ENCODE measurements around the gene VASN. TPM values are rescaled to one million over a fixed set of nuclear protein-coding genes. Genes with fewer than 3 reads are reported as not detected.

The VASN gene
- total and polyA plus RNA-seq, 9 of the 15 experiments (the other 6 are each of a cell fraction or from before 2014, with no cell fraction given), result 0.01 to 2.5 (median 0.41) TPM; not detected in 1

DNA sequence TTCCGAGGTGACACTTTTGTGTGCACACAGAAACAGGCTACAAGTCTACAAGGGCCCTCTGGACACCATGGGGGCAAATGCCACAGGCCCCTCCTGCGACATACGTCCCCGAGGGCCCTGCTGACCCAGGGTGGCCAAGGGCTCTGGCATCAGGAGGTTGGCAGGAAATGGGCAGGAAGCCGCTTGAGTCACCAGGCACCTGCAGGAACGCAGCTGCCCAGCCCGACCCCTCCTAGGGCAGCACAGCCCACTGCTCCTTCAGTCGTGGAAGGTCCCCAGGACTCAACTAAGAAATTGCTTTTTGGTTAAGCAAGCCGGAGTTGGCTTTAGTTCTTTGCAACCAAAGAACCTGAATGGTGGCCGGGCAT lies 36.7 kb downstream of the VASN start:
- ChIA-PET CTCF (ENCODE audit: low intra/inter-chr PET ratio) (no interaction called here), POLR2A (interaction anchor here (0.7 to 0.8 kb wide), 2 partner anchors 397 to 664 kb away, joined by 3 read pairs; no protein-coding TSS in a partner anchor)
- Histone ChIP-seq H3K36me3 (ENCODE audit: control insufficient read depth, insufficient read depth, low read length) (peaks cover 89% of the 10 kb centered on the region; the same call in 2 of the 3 replicates), H4K20me1 (replicated peaks; ENCODE audit: control insufficient read depth, insufficient read depth, low read length) (peaks cover 32% of the 10 kb centered on the region), H3K27me3 (ENCODE audit: control insufficient read depth in 2 of 2, insufficient read depth in 2 of 2, low read length in 2 of 2) (no peaks in the 10 kb centered on the region), H3K27ac (ENCODE audit: extremely low read depth, low read depth, low read length) (no peak overlapping the region), H3K79me2 (ENCODE audit: control insufficient read depth, insufficient read depth, low read length) (peaks cover 11% of the 10 kb centered on the region), H3K9me1 (ENCODE audit: control insufficient read depth, insufficient read depth, low read length) (no peaks in the 10 kb centered on the region), H3K4me2 (ENCODE audit: insufficient read depth, low read length) (no peak overlapping the region), H2AFZ (ENCODE audit: low read depth, low read length) (no peak overlapping the region), H3K9ac (ENCODE audit: insufficient read depth in 1 of 2, low read depth in 2 of 2, low read length in 2 of 2) (no peak overlapping the region), H3K4me3 (no peak overlapping the region), H3K4me1 (replicated peaks in 1 of 2; ENCODE audit: control insufficient read depth in 2 of 2, insufficient read depth in 2 of 2, low read length in 2 of 2) (peaks cover 0 to 23% of the 10 kb centered on the region in 2 experiments; a peak in 1 of 5 replicates), H3K9me3 (replicated peaks; ENCODE audit: control insufficient read depth, insufficient read depth, low read depth, low read length) (no peaks in the 10 kb centered on the region)
- 88% methylated on average over 7 of the region's 10 CpGs for WGBS (ENCODE audit: insufficient coverage, low coverage, missing lambda C conversion rate)
- intact Hi-C loops (cut with micrococcal nuclease), result loop anchor here (10.0 kb wide), 2 partner anchors 204 to 424 kb away; no protein-coding TSS in a partner anchor
- in situ Hi-C loops (cut with MboI), result no loop called here
- TF ChIP-seq ZNF589 (CRISPR knock-in tag; IDR thresholded peaks at IDR 0.05; ENCODE audit: low read depth), result no peak
- no peak for TF ChIP-seq ADNP (tag; IDR thresholded peaks at IDR 0.05)
- TF ChIP-seq FOXM1 (IDR thresholded peaks at IDR 0.05; ENCODE audit: low read depth), result no peak
- no peak for TF ChIP-seq FOXM1 (CRISPR knock-in tag; IDR thresholded peaks at IDR 0.05; ENCODE audit: low read depth)
- TF ChIP-seq, protein P1, sequence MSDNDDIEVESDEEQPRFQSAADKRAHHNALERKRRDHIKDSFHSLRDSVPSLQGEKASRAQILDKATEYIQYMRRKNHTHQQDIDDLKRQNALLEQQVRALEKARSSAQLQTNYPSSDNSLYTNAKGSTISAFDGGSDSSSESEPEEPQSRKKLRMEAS (CRISPR knock-in tag; IDR thresholded peaks at IDR 0.05), result no peak
- no peak for TF ChIP-seq ZNF23 (CRISPR knock-in tag; IDR thresholded peaks at IDR 0.05)
- no peak for TF ChIP-seq MCM5 (IDR thresholded peaks at IDR 0.05; ENCODE audit: low read depth)
- no TSS peak for BruUV-seq (replicated peaks)
- ATAC-seq (no peak), DNase-seq (ENCODE audit: extremely low read depth in 1 of 4, low spot score in 3 of 4) (no peak), FAIRE-seq (no peak)

Measured in K562 (cell line).